ENCODE results near the gene AMDHD2.
A peak's percentile ranks its signal among the peaks of the same experiment; 100 is the strongest.

The AMDHD2 gene, protein sequence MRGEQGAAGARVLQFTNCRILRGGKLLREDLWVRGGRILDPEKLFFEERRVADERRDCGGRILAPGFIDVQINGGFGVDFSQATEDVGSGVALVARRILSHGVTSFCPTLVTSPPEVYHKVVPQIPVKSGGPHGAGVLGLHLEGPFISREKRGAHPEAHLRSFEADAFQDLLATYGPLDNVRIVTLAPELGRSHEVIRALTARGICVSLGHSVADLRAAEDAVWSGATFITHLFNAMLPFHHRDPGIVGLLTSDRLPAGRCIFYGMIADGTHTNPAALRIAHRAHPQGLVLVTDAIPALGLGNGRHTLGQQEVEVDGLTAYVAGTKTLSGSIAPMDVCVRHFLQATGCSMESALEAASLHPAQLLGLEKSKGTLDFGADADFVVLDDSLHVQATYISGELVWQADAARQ

DNA sequence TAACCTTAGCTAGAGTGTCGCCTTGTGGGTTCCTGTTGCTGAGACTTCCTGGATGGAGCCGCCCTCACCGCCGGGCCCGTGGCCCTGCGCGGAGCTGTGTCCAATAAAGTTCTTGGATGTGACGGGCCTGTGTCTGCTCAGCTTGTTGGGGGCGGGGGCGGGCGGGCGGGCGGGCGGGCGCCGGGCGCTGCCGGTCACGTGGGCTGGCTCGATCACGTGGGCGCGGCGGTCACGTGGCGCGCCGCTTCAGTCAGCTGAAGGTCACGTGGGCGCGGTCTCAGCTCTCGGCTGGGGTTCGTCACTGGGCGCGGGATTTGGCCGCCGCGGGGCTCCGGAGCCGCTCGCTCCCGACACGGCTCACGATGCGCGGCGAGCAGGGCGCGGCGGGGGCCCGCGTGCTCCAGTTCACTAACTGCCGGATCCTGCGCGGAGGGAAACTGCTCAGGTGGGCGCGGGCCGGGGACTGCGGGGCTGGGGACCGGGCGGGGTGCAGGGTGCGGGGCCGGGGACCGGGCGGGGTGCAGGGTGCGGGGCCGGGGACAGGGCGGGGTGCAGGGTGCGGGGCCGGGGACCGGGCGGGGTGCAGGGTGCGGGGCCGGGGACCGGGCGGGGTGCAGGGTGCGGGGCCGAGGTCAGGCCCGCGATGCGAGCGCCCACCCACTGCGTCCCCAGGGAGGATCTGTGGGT lies at the start of gene AMDHD2:
Gene AMDHD2 (plus strand): TSS at position 275 of the 687 bp plus-strand sequence. CDS start 88 bp downstream, at position 363.
- Mint-ChIP-seq H3K9me3 (no peaks in the 10 kb centered on the region), H3K36me3 (ENCODE audit: low read depth) (peaks cover 97% of the 10 kb centered on the region), H3K27me3 (no peaks in the 10 kb centered on the region), H3K4me1 (ENCODE audit: low read depth) (peaks cover 75% of the 10 kb centered on the region), H3K27ac (peak within 1 kb of the TSS; percentile 99), H3K4me3 (peak within 1 kb of the TSS; percentile 91)
- intact Hi-C loops (cut with micrococcal nuclease), result loop anchor here (2.0 kb wide), 1 partner anchor 17 kb away; no protein-coding TSS in a partner anchor

DNA sequence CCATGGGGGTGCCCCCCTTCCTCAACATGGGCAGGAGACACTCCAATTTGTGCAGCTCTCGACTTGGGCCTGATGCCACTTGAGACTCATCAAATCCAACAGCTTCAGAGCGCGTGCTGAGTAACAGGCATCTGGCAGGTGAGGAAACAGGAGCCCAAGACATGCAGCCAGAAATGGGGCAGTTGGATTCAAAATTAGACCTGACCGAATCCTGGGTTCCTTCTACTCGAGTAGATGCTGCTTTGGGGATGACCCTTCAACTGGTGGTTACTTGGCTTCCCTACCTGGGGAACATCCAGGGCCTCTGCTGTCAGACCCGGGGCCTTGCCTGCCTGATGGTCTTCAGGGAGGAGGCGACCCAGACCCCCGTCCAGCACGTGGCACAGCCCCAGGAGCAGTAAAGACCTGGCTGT lies 49.6 kb upstream of the AMDHD2 start:
- Mint-ChIP-seq H3K4me3 (no peak overlapping the region), H3K9me3 (no peaks in the 10 kb centered on the region)

DNA sequence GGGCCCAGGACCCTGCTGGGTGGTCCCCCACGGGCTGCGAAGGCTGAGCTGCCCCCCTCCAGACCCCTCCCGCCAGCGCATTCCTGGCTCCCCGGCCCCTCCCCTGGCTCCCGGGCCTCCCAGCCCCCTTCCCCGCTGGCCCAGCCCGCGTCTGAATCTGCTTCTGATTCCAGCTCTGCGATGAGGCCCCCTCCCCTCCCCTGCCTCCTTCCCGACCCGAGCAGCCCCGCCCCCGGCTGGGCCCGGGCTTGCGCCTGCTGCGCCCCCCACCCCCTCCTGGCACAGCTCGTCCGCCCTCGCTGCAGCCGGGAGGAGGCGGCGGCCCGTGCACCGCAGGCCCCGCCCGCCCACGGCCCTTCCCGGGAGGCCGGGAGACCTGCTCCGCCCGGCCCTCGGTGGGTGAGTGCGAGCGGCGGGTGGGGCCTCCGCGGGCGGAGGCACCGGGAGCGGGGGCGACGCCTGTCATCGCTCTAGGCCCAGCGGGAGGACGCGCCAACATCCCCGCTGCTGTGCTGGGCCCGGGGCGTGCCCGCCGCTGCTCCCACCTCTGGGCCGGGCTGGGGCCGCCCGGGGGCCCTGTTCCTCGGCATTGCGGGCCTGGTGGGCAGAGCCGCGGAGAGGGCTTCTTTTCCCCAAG lies 49.0 kb upstream of the AMDHD2 start, which contains the start of gene NTN3:
Gene NTN3 (plus strand): TSS at position 282 of the 637 bp plus-strand sequence. CDS start 405 bp downstream, outside the sequence.
- Mint-ChIP-seq H3K27me3 (peaks cover 64% of the 10 kb centered on the region), H3K4me3 (no peak within 1 kb of the TSS), H3K36me3 (ENCODE audit: low read depth) (peaks cover 5% of the 10 kb centered on the region), H3K4me1 (ENCODE audit: low read depth) (peaks cover 47% of the 10 kb centered on the region), H3K9me3 (no peaks in the 10 kb centered on the region), H3K27ac (no peak within 1 kb of the TSS)
- intact Hi-C loops (cut with micrococcal nuclease), result no loop called here

More for the DNA sequence above, 49.6 kb upstream of the AMDHD2 start:
- Mint-ChIP-seq H3K27me3 (peaks cover 67% of the 10 kb centered on the region), H3K4me1 (ENCODE audit: low read depth) (peaks cover 42% of the 10 kb centered on the region), H3K27ac (no peak overlapping the region), H3K36me3 (ENCODE audit: low read depth) (peaks cover 5% of the 10 kb centered on the region)
- intact Hi-C loops (cut with micrococcal nuclease), result no loop called here

DNA sequence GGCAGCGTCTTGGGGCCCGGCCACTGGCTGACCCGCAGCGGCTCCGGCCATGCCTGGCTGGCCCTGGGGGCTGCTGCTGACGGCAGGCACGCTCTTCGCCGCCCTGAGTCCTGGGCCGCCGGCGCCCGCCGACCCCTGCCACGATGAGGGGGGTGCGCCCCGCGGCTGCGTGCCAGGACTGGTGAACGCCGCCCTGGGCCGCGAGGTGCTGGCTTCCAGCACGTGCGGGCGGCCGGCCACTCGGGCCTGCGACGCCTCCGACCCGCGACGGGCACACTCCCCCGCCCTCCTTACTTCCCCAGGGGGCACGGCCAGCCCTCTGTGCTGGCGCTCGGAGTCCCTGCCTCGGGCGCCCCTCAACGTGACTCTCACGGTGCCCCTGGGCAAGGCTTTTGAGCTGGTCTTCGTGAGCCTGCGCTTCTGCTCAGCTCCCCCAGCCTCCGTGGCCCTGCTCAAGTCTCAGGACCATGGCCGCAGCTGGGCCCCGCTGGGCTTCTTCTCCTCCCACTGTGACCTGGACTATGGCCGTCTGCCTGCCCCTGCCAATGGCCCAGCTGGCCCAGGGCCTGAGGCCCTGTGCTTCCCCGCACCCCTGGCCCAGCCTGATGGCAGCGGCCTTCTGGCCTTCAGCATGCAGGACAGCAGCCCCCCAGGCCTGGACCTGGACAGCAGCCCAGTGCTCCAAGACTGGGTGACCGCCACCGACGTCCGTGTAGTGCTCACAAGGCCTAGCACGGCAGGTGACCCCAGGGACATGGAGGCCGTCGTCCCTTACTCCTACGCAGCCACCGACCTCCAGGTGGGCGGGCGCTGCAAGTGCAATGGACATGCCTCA lies 48.3 kb upstream of the AMDHD2 start:
- Mint-ChIP-seq H3K27me3 (peaks cover 57% of the 10 kb centered on the region), H3K4me1 (ENCODE audit: low read depth) (peaks cover 50% of the 10 kb centered on the region), H3K9me3 (no peaks in the 10 kb centered on the region), H3K36me3 (ENCODE audit: low read depth) (peaks cover 5% of the 10 kb centered on the region), H3K4me3 (no peak overlapping the region), H3K27ac (no peak overlapping the region)
- intact Hi-C loops (cut with micrococcal nuclease), result no loop called here

DNA sequence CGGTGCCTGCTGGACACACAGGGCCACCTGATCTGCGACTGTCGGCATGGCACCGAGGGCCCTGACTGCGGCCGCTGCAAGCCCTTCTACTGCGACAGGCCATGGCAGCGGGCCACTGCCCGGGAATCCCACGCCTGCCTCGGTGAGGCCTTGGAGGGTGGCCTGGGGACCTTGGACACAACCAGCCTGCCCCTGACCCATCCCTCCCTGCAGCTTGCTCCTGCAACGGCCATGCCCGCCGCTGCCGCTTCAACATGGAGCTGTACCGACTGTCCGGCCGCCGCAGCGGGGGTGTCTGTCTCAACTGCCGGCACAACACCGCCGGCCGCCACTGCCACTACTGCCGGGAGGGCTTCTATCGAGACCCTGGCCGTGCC lies 47.7 kb upstream of the AMDHD2 start:
- intact Hi-C loops (cut with micrococcal nuclease), result no loop called here
- Mint-ChIP-seq H3K9me3 (no peaks in the 10 kb centered on the region), H3K27me3 (peaks cover 51% of the 10 kb centered on the region), H3K36me3 (ENCODE audit: low read depth) (peaks cover 5% of the 10 kb centered on the region), H3K4me3 (no peak overlapping the region), H3K4me1 (ENCODE audit: low read depth) (peaks cover 52% of the 10 kb centered on the region), H3K27ac (no peak overlapping the region)

DNA sequence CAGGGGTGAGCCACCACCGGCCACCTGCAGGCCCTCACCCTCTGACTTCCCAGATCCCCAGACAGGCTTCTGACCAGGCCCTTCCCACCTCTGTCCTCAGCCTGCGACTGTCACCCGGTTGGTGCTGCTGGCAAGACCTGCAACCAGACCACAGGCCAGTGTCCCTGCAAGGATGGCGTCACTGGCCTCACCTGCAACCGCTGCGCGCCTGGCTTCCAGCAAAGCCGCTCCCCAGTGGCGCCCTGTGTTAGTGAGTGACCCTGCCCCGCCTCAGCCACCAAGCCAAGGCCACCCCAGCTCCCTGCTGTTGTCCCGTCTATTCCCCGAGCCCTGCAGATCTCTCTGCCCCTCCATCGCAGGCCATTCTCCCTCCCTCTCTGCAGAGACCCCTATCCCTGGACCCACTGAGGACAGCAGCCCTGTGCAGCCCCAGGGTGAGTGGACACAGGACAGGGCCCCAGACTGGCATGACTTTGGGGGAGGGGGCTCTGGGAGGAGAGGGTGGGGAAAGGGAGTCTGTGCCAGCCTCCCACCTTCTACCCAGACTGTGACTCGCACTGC lies 47.2 kb upstream of the AMDHD2 start:
- intact Hi-C loops (cut with micrococcal nuclease), result no loop called here
- Mint-ChIP-seq H3K9me3 (no peaks in the 10 kb centered on the region), H3K4me3 (peak overlapping the region; percentile 54), H3K36me3 (ENCODE audit: low read depth) (peaks cover 5% of the 10 kb centered on the region), H3K27ac (no peak overlapping the region), H3K4me1 (ENCODE audit: low read depth) (peaks cover 56% of the 10 kb centered on the region), H3K27me3 (peaks cover 49% of the 10 kb centered on the region)

DNA sequence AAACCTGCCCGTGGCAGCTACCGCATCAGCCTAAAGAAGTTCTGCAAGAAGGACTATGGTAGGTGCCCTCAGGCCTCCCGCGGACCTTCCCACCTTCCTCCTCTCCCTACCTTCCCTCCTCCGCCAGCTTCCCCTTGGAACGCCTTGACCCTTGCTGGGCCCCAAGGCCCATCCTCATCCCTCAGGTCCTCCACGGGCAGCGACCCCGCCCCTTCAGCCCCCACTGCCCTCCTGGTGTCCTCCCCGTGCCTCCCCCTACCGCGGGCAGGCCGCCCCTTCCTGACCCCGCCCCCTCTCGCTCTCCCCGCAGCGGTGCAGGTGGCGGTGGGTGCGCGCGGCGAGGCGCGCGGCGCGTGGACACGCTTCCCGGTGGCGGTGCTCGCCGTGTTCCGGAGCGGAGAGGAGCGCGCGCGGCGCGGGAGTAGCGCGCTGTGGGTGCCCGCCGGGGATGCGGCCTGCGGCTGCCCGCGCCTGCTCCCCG lies 46.7 kb upstream of the AMDHD2 start:
- peaks cover 56% of the 10 kb centered on the region for H3K4me1 Mint-ChIP-seq (ENCODE audit: low read depth)
- no peaks in the 10 kb centered on the region for H3K9me3 Mint-ChIP-seq
- peaks cover 5% of the 10 kb centered on the region for H3K36me3 Mint-ChIP-seq (ENCODE audit: low read depth)
- H3K27ac Mint-ChIP-seq, result no peak overlapping the region
- intact Hi-C loops (cut with micrococcal nuclease), result no loop called here
- peak overlapping the region; percentile 54 for H3K4me3 Mint-ChIP-seq
- H3K27me3 Mint-ChIP-seq, result peaks cover 44% of the 10 kb centered on the region

DNA sequence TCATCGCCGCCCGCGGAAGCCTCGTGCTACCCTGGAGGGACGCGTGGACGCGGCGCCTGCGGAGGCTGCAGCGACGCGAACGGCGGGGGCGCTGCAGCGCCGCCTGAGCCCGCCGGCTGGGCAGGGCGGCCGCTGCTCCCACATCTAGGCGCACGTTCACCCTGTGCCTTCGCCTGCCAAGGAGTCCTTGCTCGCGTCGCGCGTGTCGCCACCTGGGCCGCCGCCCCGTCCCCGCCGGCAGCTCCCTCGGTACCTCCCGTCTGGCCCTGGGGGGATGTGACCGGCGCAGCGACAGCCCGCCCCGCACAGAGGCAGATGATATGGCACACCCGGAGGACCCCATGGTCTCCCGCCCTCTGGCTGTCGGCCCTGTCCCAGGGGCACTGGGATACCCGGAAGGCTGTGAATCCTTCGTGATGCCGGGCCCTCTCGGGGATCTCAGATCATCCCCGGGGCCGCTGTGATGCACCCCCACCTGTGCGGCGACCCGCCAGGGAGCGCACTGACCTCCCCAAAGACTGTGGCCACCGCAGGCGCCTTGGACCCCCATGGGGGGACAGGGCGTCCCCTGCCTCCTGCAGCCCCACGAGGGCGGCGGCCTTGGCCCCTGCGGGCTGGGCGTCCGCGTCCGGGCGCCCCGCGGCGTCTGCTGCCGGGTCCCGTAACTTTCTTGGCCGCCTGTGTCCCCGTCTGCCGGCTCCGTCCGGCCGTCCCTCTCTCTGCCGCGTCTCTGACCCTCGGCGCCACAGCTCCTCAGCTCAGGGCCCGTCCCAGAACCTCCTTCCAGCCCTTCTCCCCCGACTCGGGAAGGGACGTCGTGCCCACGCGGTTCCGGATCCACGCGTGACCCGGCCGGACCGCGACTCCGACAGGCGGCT lies 45.9 kb upstream of the AMDHD2 start:
- Mint-ChIP-seq H3K9me3 (no peaks in the 10 kb centered on the region), H3K27me3 (peaks cover 37% of the 10 kb centered on the region), H3K36me3 (ENCODE audit: low read depth) (peaks cover 8% of the 10 kb centered on the region), H3K4me1 (ENCODE audit: low read depth) (peaks cover 50% of the 10 kb centered on the region), H3K27ac (peak overlapping the region; percentile 90), H3K4me3 (peak overlapping the region; percentile 84)
- intact Hi-C loops (cut with micrococcal nuclease), result loop anchor here (2.0 kb wide), 1 partner anchor 27 kb away; no protein-coding TSS in a partner anchor

DNA sequence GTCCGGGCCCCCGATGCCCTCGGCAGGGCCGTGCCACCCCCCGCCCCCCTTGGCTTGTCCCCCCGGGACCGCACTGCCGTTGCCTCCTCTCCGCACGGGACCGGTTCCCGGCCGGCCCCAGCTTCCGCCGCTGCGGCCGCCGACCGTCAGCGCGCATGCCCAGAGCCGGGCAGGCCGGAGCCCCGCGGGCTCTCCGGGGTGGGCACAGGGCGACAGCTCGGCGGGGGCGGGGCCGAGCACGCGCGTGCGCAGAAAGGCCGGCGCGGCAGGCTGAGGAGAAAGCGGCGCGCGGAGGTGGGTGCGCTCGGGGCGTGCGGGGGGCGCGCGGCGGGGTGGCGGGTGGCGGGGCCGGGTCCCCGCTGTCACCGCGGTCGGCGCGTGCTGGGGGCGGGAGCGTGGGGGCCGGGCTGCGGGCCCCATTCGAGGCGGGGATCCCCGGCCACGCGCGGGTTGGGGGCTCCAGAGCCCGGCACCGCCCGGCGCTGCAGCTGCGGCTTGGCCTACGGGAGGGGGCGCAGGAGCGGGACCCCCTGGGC lies 45.2 kb upstream of the AMDHD2 start, which contains the start of gene TBC1D24:
Gene TBC1D24 (plus strand): TSS at position 251 of the 536 bp plus-strand sequence. CDS start 21,022 bp downstream, outside the sequence.
- intact Hi-C loops (cut with micrococcal nuclease), result loop anchor here (2.0 kb wide), 1 partner anchor 26 kb away; no protein-coding TSS in a partner anchor
- H3K27ac Mint-ChIP-seq, result peak within 1 kb of the TSS; percentile 90

DNA sequence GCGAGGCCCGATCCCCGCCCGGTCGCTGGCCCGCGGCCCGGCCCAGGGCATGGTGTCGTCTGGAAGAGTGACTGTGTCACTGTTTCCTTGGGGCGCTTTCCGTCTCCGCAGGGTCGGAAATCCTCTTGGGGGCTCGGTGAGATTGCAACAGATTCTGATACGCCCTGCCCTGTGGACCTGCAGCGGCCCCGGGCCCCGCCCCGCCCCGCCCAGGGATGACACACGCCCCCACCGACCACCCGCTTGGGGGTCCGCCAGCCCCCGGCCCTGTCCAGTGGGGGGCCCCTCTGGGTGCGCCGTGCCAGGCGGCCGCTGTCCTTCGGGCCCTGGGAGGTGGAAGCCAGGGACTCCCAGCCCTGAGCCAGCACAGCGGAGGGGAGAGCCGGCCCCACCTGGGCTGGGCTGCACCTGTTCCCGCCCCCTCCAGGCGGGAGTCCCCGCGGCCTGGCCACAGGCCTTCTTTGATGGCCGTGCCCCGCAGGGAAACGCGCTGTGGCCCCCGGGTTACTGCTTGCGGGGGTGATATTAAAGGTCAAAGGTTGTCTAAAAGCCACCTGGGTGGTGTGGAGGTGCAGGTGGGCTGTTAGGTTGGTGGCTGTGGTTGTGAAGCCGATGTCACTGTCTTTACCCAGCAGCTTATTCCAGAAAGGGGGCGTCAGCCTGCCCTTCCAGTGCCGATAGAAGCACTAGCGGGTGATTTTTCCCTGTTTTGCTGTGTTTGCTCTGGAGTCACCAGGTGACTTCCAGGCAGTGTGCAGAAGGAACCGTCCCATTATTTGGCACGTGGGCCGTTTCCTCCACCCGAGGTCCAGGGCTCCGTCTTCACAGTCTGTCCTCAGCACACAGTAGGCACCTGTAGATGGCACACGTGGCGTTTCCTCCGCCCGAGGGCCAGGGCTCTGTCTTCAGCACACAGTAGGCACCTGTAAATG lies 44.5 kb upstream of the AMDHD2 start:
- Mint-ChIP-seq H3K36me3 (ENCODE audit: low read depth) (peaks cover 21% of the 10 kb centered on the region), H3K9me3 (no peaks in the 10 kb centered on the region), H3K4me1 (ENCODE audit: low read depth) (peaks cover 39% of the 10 kb centered on the region), H3K4me3 (peak overlapping the region; percentile 52), H3K27ac (no peak overlapping the region), H3K27me3 (peaks cover 22% of the 10 kb centered on the region)
- intact Hi-C loops (cut with micrococcal nuclease), result loop anchor here (2.0 kb wide), 1 partner anchor 25 kb away; no protein-coding TSS in a partner anchor

More for the DNA sequence above, 45.2 kb upstream of the AMDHD2 start, which contains the start of gene TBC1D24:
- H3K4me3 Mint-ChIP-seq, result peak within 1 kb of the TSS; percentile 84
- no peaks in the 10 kb centered on the region for H3K9me3 Mint-ChIP-seq
- peaks cover 45% of the 10 kb centered on the region for H3K4me1 Mint-ChIP-seq (ENCODE audit: low read depth)
- H3K27me3 Mint-ChIP-seq, result peaks cover 30% of the 10 kb centered on the region
- peaks cover 16% of the 10 kb centered on the region for H3K36me3 Mint-ChIP-seq (ENCODE audit: low read depth)

DNA sequence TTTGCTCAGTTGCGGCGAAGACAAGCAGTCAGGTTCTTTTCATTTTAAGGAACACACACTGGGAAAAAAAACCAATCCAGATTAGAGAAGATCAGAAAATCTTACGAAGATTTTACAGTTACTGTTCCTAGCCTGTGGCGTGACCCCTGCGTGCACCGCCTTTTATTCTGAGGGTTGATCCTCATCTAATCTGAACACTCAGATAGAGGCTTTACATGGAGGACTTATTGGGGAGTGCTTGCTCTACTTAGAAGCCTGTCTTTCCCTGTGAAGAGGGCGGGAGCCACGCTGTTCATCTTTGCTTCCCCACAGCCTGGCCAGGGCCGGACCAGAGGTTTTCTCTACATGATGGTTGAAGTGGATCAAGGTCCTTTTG lies 43.8 kb upstream of the AMDHD2 start:
- H3K36me3 Mint-ChIP-seq (ENCODE audit: low read depth), result peaks cover 25% of the 10 kb centered on the region
- H3K4me1 Mint-ChIP-seq (ENCODE audit: low read depth), result peaks cover 39% of the 10 kb centered on the region
- peak overlapping the region; percentile 52 for H3K4me3 Mint-ChIP-seq
- H3K9me3 Mint-ChIP-seq, result no peaks in the 10 kb centered on the region
- intact Hi-C loops (cut with micrococcal nuclease), result no loop called here
- H3K27ac Mint-ChIP-seq, result no peak overlapping the region
- H3K27me3 Mint-ChIP-seq, result peaks cover 20% of the 10 kb centered on the region
